Measurements from ENCODE around the gene PTPA.
"Not testable (repeated sequence)": the region's sequence is repeated elsewhere in the genome, so short reads cannot be mapped to it uniquely, and the experiment has no call there.

PTPA gene

GRCh38 chr9:129178568-129179382 is 67.6 kb downstream of the PTPA start:
- DNase-seq, result no peak

GRCh38 chr9:129181246-129181645 is 70.0 kb downstream of the PTPA start:
- DNase-seq, result no peak

- no peak for DNase-seq
These were observed 70.9 kb downstream of the PTPA start for GRCh38 chr9:129182122-129182521.

- DNase-seq, result no peak
These were observed 71.6 kb downstream of the PTPA start for GRCh38 chr9:129182625-129183494.

GRCh38 chr9:129183495-129184218 is 72.4 kb downstream of the PTPA start:
- DNase-seq, result no peak

GRCh38 chr9:129184219-129184524 is 73.0 kb downstream of the PTPA start:
- DNase-seq, result no peak

GRCh38 chr9:129184596-129185122 is 73.4 kb downstream of the PTPA start:
- DNase-seq, result no peak

- no peak for DNase-seq
These were observed 74.2 kb downstream of the PTPA start for GRCh38 chr9:129185402-129185801.

- no peak for DNase-seq
These were observed 74.8 kb downstream of the PTPA start for GRCh38 chr9:129185991-129186390.

GRCh38 chr9:129187042-129187441 is 75.8 kb downstream of the PTPA start:
- DNase-seq, result no peak

GRCh38 chr9:129189971-129190370 is 78.8 kb downstream of the PTPA start:
- DNase-seq, result not testable (repeated sequence)

GRCh38 chr9:129191234-129191633 is 80.0 kb downstream of the PTPA start:
- no peak for DNase-seq

GRCh38 chr9:129193655-129194054 is 82.4 kb downstream of the PTPA start:
- no peak for DNase-seq

- no peak for DNase-seq
These were observed 83.0 kb downstream of the PTPA start for GRCh38 chr9:129194221-129194620.

GRCh38 chr9:129195606-129196005 is 84.4 kb downstream of the PTPA start:
- no peak for DNase-seq

GRCh38 chr9:129197045-129197444 is 85.8 kb downstream of the PTPA start:
- DNase-seq, result not testable (repeated sequence)

GRCh38 chr9:129197978-129198318 is 86.7 kb downstream of the PTPA start:
- no peak for DNase-seq
